H1 (cell line): ENCODE data around the gene GLB1L3. TPM values are rescaled to one million over a fixed set of nuclear protein-coding genes. Genes with fewer than 3 reads are reported as not detected.

Experiments
- CTCF ChIA-PET: fragments of 300-600 bp; sonication (Branson Sonifier 250); formaldehyde crosslinking; loops from one replicate; lab custom pipeline; 2021; ENCODE audit not compliant: partially characterized antibody; lab: Charles Lee
- POLR2A ChIA-PET: fragments of 300-600 bp; sonication (Branson Sonifier 250); formaldehyde crosslinking; loops from one replicate; lab custom pipeline; 2021; ENCODE audit warnings: inconsistent platforms; ENCODE audit not compliant: partially characterized antibody; lab: Charles Lee
- DNase-seq, 2 experiments: peaks; one replicate each; pipeline versions ENCODE4 v3.0.0 to v3.0.0-alpha.2; 2010 to 2022; ENCODE audit warnings: low spot score in 2 of 2, low read depth in 1 of 2, mixed read lengths in 1 of 2
- FAIRE-seq: peaks from 2 replicates; lab custom pipeline; 2011; peaks lifted over from hg19 to GRCh38; lab: Jason Lieb, UNC
- H2AFZ ChIP-seq: 2 replicates; pipeline ENCODE4 v1.8.1; 2012; ENCODE audit warnings: low read length, inconsistent platforms
- H2AK5ac ChIP-seq: 2 replicates; pipeline ENCODE4 v1.6.1; 2013; ENCODE audit warnings: low read depth, low read length
- H2BK120ac ChIP-seq: replicated peaks from 2 replicates; pipeline ENCODE3; 2013; ENCODE audit warnings: low read depth, low read length, inconsistent platforms
- H2BK12ac ChIP-seq: 2 replicates; pipeline ENCODE4 v1.6.1; 2013; ENCODE audit warnings: low read depth, low read length
- H2BK15ac ChIP-seq: 2 replicates; pipeline ENCODE4 v1.6.1; 2013; ENCODE audit warnings: low read length
- H2BK20ac ChIP-seq: 2 replicates; pipeline ENCODE4 v1.6.1; 2013; ENCODE audit warnings: low read length
- H2BK5ac ChIP-seq: 2 replicates; pipeline ENCODE4 v1.6.1; 2013; ENCODE audit warnings: low read depth, low read length
- H3K14ac ChIP-seq: 2 replicates; pipeline ENCODE4 v1.6.1; 2013; ENCODE audit warnings: inconsistent platforms; ENCODE audit not compliant: insufficient read length
- H3K18ac ChIP-seq: 2 replicates; pipeline ENCODE4 v1.6.1; 2013; ENCODE audit warnings: low read length; ENCODE audit errors: extremely low read depth
- H3K23ac ChIP-seq: 2 replicates; pipeline ENCODE4 v1.6.1; 2013; ENCODE audit warnings: inconsistent platforms; ENCODE audit not compliant: insufficient read length
- H3K23me2 ChIP-seq: 2 replicates; pipeline ENCODE4 v1.6.1; 2013; ENCODE audit warnings: low read depth, low read length
- H3K27ac ChIP-seq: 2 replicates; pipeline ENCODE4 v1.6.1; 2011; ENCODE audit warnings: low read depth, low read length, inconsistent platforms
- H3K27me3 ChIP-seq, 4 experiments: replicated peaks in 1 of 4; 1 replicate in 1 of 4; 2 replicates in 3 of 4; pipeline versions ENCODE4 v1.6.1 to v1.8.1; 2011 to 2013; ENCODE audit warnings: low read length in 3 of 4, mild to moderate bottlenecking in 3 of 4, inconsistent platforms in 2 of 4, mixed read lengths in 2 of 4, moderate library complexity in 1 of 4; ENCODE audit not compliant: control insufficient read depth in 3 of 4, insufficient read depth in 3 of 4; ENCODE audit errors: extremely low read depth in 1 of 4
- H3K36me3 ChIP-seq, 4 experiments: 2 replicates each; pipeline versions ENCODE4 v1.6.1 to v1.8.1; 2011 to 2013; ENCODE audit warnings: mild to moderate bottlenecking in 4 of 4, low read length in 3 of 4, moderate library complexity in 2 of 4, control low read depth in 1 of 4, inconsistent platforms in 1 of 4; ENCODE audit not compliant: insufficient read depth in 4 of 4, control insufficient read depth in 2 of 4
- H3K4ac ChIP-seq: replicated peaks from 2 replicates; pipeline ENCODE3; 2013; ENCODE audit warnings: low read length, low read depth, mixed read lengths, inconsistent platforms; ENCODE audit not compliant: insufficient read length
- H3K4me1 ChIP-seq, 4 experiments: replicated peaks in 1 of 4; 1 replicate in 1 of 4; 2 replicates in 3 of 4; pipeline versions ENCODE4 v1.6.1 to v1.8.1; 2011 to 2013; ENCODE audit warnings: low read length in 3 of 4, inconsistent platforms in 2 of 4, mixed read lengths in 1 of 4; ENCODE audit not compliant: insufficient read depth in 4 of 4, control insufficient read depth in 3 of 4
- H3K4me2 ChIP-seq, 2 experiments: 2 replicates each; pipeline versions ENCODE4 v1.6.1 to v1.8.1; 2011 to 2013; ENCODE audit warnings: low read depth in 2 of 2, low read length in 2 of 2, control low read depth in 1 of 2, inconsistent platforms in 1 of 2, mild to moderate bottlenecking in 1 of 2; ENCODE audit not compliant: insufficient read depth in 1 of 2
- H3K4me3 ChIP-seq, 4 experiments: fragments of 200-600, 300-600 bp in 1 of 4; sonication (generic), shearing (Covaris generic), sonication (Bioruptor Twin) in 1 of 4; 2 replicates each; pipeline versions ENCODE4 v1.5.1 to v1.8.1; 2011 to 2016; ENCODE audit warnings: low read length in 4 of 4, low read depth in 3 of 4, control low read depth in 2 of 4, inconsistent platforms in 2 of 4, mild to moderate bottlenecking in 2 of 4, mixed read lengths in 1 of 4, moderate library complexity in 1 of 4; ENCODE audit not compliant: insufficient read depth in 2 of 4; ENCODE audit errors: extremely low read depth in 1 of 4
- H3K56ac ChIP-seq: replicated peaks from 2 replicates; pipeline ENCODE3; 2013; ENCODE audit warnings: low read depth, mild to moderate bottlenecking, mixed read lengths, low read length, inconsistent platforms; ENCODE audit not compliant: insufficient read length
- H3K79me1 ChIP-seq: 2 replicates; pipeline ENCODE4 v1.6.1; 2013; ENCODE audit warnings: low read depth, low read length, control low read depth
- H3K79me2 ChIP-seq, 2 experiments: 2 replicates each; pipeline versions ENCODE4 v1.6.1 to v1.8.1; 2012 to 2013; ENCODE audit warnings: low read length in 2 of 2, mild to moderate bottlenecking in 2 of 2, inconsistent platforms in 1 of 2; ENCODE audit not compliant: insufficient read depth in 2 of 2, control insufficient read depth in 1 of 2
- H3K9ac ChIP-seq, 4 experiments: replicated peaks in 1 of 4; 1 replicate in 1 of 4; 2 replicates in 3 of 4; pipeline versions ENCODE4 v1.6.1 to v1.8.1; 2011 to 2013; ENCODE audit warnings: low read depth in 3 of 4, low read length in 3 of 4, control low read depth in 2 of 4, mild to moderate bottlenecking in 2 of 4, moderate library complexity in 2 of 4, inconsistent platforms in 1 of 4; ENCODE audit errors: extremely low read depth in 1 of 4
- H3K9me3 ChIP-seq, 2 experiments: 2 replicates each; pipeline versions ENCODE4 v1.6.1 to v1.8.1; 2012 to 2013; ENCODE audit warnings: mild to moderate bottlenecking in 2 of 2, moderate library complexity in 2 of 2, control low read depth in 1 of 2, inconsistent platforms in 1 of 2, low read depth in 1 of 2, low read length in 1 of 2, mixed read lengths in 1 of 2; ENCODE audit not compliant: insufficient read depth in 2 of 2
- H4K20me1 ChIP-seq, 2 experiments: replicated peaks in 1 of 2; 2 replicates each; pipeline versions ENCODE3 to v1.8.1; 2011 to 2013; ENCODE audit warnings: inconsistent platforms in 2 of 2, low read length in 2 of 2, mild to moderate bottlenecking in 1 of 2; ENCODE audit not compliant: insufficient read depth in 2 of 2, control insufficient read depth in 1 of 2
- H4K5ac ChIP-seq: 2 replicates; pipeline ENCODE4 v1.6.1; 2013; ENCODE audit warnings: low read length, low read depth, mixed read lengths, inconsistent platforms; ENCODE audit not compliant: insufficient read length
- H4K8ac ChIP-seq: 2 replicates; pipeline ENCODE4 v1.8.0; 2013; ENCODE audit warnings: mild to moderate bottlenecking, moderate library complexity, low read length, inconsistent platforms; ENCODE audit not compliant: insufficient read depth; ENCODE audit errors: extremely low read depth
- H4K91ac ChIP-seq: replicated peaks from 2 replicates; pipeline ENCODE3; 2013; ENCODE audit warnings: low read length, mixed read lengths, inconsistent platforms; ENCODE audit not compliant: insufficient read length
- KDM1A ChIP-seq: fragments of 200-600, 300-600 bp; sonication (generic); IDR thresholded peaks from 2 replicates; pipeline ENCODE4 v1.7.1; 2016; ENCODE audit warnings: mild to moderate bottlenecking, low read length, borderline replicate concordance
- NANOG ChIP-seq: IDR thresholded peaks from 2 replicates; pipeline ENCODE4 v1.6.1; 2011; ENCODE audit warnings: low read length, low read depth, mild to moderate bottlenecking, inconsistent platforms; ENCODE audit not compliant: insufficient read depth, poor library complexity, severe bottlenecking
- NRF1 ChIP-seq: IDR thresholded peaks from 2 replicates; pipeline ENCODE4 v1.6.1; 2011; ENCODE audit warnings: mild to moderate bottlenecking, low read depth, low read length, improper control_type of control experiment
- POLR2A ChIP-seq, 2 experiments: IDR thresholded peaks; 1 replicate in 1 of 2; 2 replicates in 1 of 2; pipeline ENCODE4 v1.6.1; 2011; ENCODE audit warnings: low read depth in 2 of 2, low read length in 2 of 2, mild to moderate bottlenecking in 2 of 2; ENCODE audit errors: control extremely low read depth in 1 of 2
- SP2 ChIP-seq: IDR thresholded peaks from 2 replicates; pipeline ENCODE4 v1.6.1; 2012; ENCODE audit warnings: mild to moderate bottlenecking, low read length, inconsistent platforms
- SP4 ChIP-seq: IDR thresholded peaks from 2 replicates; pipeline ENCODE4 v1.6.1; 2012; ENCODE audit warnings: low read length, inconsistent platforms
- TBP ChIP-seq: IDR thresholded peaks from 2 replicates; pipeline ENCODE4 v1.6.1; 2011; ENCODE audit warnings: low read depth, low read length, improper control_type of control experiment
- TCF12 ChIP-seq: IDR thresholded peaks from 2 replicates; pipeline ENCODE4 v1.6.1; 2011; ENCODE audit warnings: low read depth, mild to moderate bottlenecking, low read length
- YY1 ChIP-seq: IDR thresholded peaks from 2 replicates; pipeline ENCODE4 v1.6.1; 2011; ENCODE audit warnings: low read depth, mild to moderate bottlenecking, low read length
- WGBS, 2 experiments: shearing (Covaris generic) in 1 of 2; methylation state at CpG; one replicate each; pipeline versions ENCODE4 v1.1.6 to v1.1.7; 2013 to 2015; ENCODE audit warnings: low lambda C conversion rate in 2 of 2, mixed read lengths in 2 of 2, inconsistent platforms in 1 of 2, low coverage in 1 of 2, missing lambda C conversion rate in 1 of 2; ENCODE audit not compliant: insufficient replicate concordance in 2 of 2, insufficient coverage in 1 of 2, insufficient read length in 1 of 2; ENCODE audit errors: extremely low coverage in 1 of 2, missing lambda C conversion rate in 1 of 2; 5-methylcytosine and 5-hydroxymethylcytosine counted together
- polyA plus RNA-seq, 7 experiments: library from polyadenylated mRNA; depleted of rRNA in 3 of 7; stranded (reverse) in 5 of 7; unstranded in 2 of 7; fragments of >200 nt in 5 of 7; fragments of 200-250 nt in 2 of 7; gene quantifications; 1 replicate in 5 of 7; 2 replicates in 1 of 7; 4 replicates in 1 of 7; pipeline versions ENCODE4 v1.2.1 to v1.2.3, GENCODE V29; 2011 to 2013; ENCODE audit warnings: missing spikeins in 2 of 7, mixed read lengths in 2 of 7
- total RNA-seq: library from RNA; stranded (reverse); fragmentation: NEBNext Ultra II Directional; extraction: Animal tissue kit (Norgen Biotek cat#: 25700); gene quantifications from 2 replicates; pipeline ENCODE4 v1.2.1, GENCODE V29; 2021

GLB1L3 gene
- total and polyA plus RNA-seq, 2 of the 8 experiments (the other 6 are each of a cell fraction or from before 2014, with no cell fraction given), result 14.9 to 33.2 TPM

DNA sequence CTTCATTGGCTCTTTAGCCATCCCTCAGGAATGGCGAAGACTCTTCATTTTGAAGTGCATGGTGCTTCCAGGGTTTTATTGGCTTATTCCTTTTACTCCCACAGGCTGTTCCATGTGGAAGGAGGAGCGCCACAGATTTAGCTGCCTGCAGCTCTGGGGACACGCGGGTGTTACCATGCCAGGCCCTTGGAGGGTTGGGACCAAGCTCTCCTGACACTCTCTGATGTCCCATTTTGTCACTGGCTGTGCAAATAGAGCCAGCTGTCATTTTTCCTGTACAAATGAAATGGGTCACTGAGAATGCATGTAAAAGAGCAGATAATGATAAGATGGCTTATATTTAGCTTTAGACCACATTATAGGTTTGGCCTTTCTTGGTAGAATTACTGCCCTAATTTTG lies 32.3 kb upstream of the GLB1L3 start:
- 0 out of 2 replicates have a peak overlapping the region, but pooled peaks have one; percentile 31 for H4K8ac ChIP-seq
- no peak overlapping the region for H4K5ac ChIP-seq
- H2BK12ac ChIP-seq, result no peak overlapping the region
- no peaks in the 10 kb centered on the region for H4K20me1 ChIP-seq
- DNase-seq (no peak), FAIRE-seq (no peak)
- H3K9me3 ChIP-seq, result no peaks in the 10 kb centered on the region
- no peak overlapping the region for H3K27ac ChIP-seq
- H2BK120ac ChIP-seq, result no peak overlapping the region
- no peaks in the 10 kb centered on the region for H3K4me1 ChIP-seq
- no peak overlapping the region for H3K14ac ChIP-seq
- H2BK5ac ChIP-seq, result no peak overlapping the region
- H3K4me3 ChIP-seq, result no peak overlapping the region
- H3K79me1 ChIP-seq, result no peaks in the 10 kb centered on the region
- peaks cover 6 to 23% (median 17%) of the 10 kb centered on the region in 4 experiments for H3K36me3 ChIP-seq
- no peak overlapping the region for H2AFZ ChIP-seq
- no peak overlapping the region for H3K56ac ChIP-seq
- H3K23ac ChIP-seq, result no peak overlapping the region
- POLR2A ChIA-PET, result interaction anchor here (1.3 to 2.1 kb wide), 2 partner anchors 10 kb away, joined by 5 to 8 read pairs; partner anchors contain the start of genes ACAD8 and THYN1
- H4K91ac ChIP-seq, result no peak overlapping the region
- no peak overlapping the region for H3K9ac ChIP-seq
- 94% methylated on average over 4 of the region's 4 CpGs; no CpG with 5 or more reads in 1 of the 2 experiments for WGBS, 2 experiments
- no peaks in the 10 kb centered on the region for H3K23me2 ChIP-seq
- no peaks in the 10 kb centered on the region for H3K79me2 ChIP-seq
- no peak overlapping the region for H2AK5ac ChIP-seq
- H3K4me2 ChIP-seq, result no peak overlapping the region
- H2BK15ac ChIP-seq, result no peak overlapping the region
- no peak overlapping the region for H2BK20ac ChIP-seq
- no peak overlapping the region for H3K4ac ChIP-seq
- no peaks in the 10 kb centered on the region for H3K27me3 ChIP-seq
- no peak overlapping the region for H3K18ac ChIP-seq
- CTCF ChIA-PET, result interaction anchor here (0.8 to 3.7 kb wide), 17 partner anchors 9 to 215 kb away, joined by 3 to 23 read pairs (median 4); partner anchors contain the start of genes ACAD8, GLB1L3, NCAPD3 and THYN1
- TF ChIP-seq TCF12, result no peak
- no peak for TF ChIP-seq SP2
- no peak for TF ChIP-seq POLR2A (IDR thresholded peaks at IDR 0.05; ENCODE audit: control extremely low read depth in 1 of 2, low read depth in 2 of 2, low read length in 2 of 2)
- no peak for TF ChIP-seq NANOG
- TF ChIP-seq NRF1, result no peak
- TF ChIP-seq KDM1A, result no peak
- TF ChIP-seq TBP, result no peak
- TF ChIP-seq YY1, result no peak
- no peak for TF ChIP-seq SP4
